ENCODE measurements around the gene GNPTAB. TPM values are rescaled to one million over a fixed set of nuclear protein-coding genes. Genes with fewer than 3 reads are reported as not detected.
"Not testable (repeated sequence)": the region's sequence is repeated elsewhere in the genome, so short reads cannot be mapped to it uniquely, and the experiment has no call there.

GNPTAB gene
- total RNA-seq, 4 donors from 2014 or later: 24.3 to 45.9 (median 32.6) TPM

DNA sequence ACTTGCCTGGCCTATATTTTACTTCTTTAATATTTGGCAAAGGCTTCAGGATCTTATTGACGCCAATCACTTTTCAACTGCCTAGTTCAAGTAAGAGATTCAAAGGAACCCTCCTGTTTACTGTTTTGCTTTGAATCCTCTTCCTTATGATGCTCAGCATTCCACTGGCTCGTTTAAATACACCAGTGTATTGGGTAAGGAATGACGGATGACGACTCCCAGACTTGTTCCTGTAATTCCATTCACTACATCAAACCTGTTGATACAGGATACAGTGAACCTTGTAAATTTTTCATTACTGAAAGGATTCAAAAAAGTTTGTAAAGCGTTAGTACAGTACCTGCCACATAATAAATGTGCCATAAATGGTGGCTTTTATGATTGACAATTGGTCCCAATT lies 89.8 kb downstream of the GNPTAB start:
- WGBS, 2 donors: 53 to 62% methylated on average over 5 of the region's 5 CpGs
- H3K4me3 ChIP-seq (ENCODE audit: low read depth, poor library complexity, severe bottlenecking): no peak overlapping the region
- intact Hi-C loops (cut with DNase I; ENCODE audit: low total_unique reads): no loop called here
- TF ChIP-seq POLR2A (IDR thresholded peaks at IDR 0.05) (no peak), CTCF (IDR thresholded peaks at IDR 0.05) (no peak)
- no peak for DNase-seq (ENCODE audit: low spot score in 2 of 2)

DNA sequence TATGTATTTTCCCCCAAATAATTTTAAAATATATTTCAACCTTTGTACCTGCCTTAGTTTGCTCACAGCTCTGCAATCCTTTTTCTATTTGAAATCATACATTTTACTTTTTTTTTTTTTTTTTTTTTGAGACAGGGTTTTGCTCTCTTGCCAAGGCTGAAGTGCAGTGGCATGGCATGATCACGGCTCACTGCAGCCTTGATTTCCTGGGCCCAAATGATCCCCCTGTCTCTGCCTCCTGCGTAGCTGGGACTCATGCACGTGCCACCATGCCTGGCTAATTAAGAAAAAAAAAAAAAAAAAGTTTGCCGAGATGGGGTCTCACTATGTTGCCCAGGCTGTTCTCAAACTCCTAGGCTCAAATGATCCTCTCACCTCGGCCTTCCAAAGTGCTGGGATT lies 90.2 kb downstream of the GNPTAB start:
- no peak overlapping the region for H3K4me3 ChIP-seq (ENCODE audit: low read depth, poor library complexity, severe bottlenecking)
- WGBS, 2 donors: 74 to 81% methylated on average over 5 of the region's 5 CpGs
- intact Hi-C loops (cut with DNase I; ENCODE audit: low total_unique reads): no loop called here
- TF ChIP-seq CTCF (IDR thresholded peaks at IDR 0.05): no peak
- no peak for TF ChIP-seq POLR2A (IDR thresholded peaks at IDR 0.05)
- DNase-seq (ENCODE audit: low spot score in 2 of 2): no peak

DNA sequence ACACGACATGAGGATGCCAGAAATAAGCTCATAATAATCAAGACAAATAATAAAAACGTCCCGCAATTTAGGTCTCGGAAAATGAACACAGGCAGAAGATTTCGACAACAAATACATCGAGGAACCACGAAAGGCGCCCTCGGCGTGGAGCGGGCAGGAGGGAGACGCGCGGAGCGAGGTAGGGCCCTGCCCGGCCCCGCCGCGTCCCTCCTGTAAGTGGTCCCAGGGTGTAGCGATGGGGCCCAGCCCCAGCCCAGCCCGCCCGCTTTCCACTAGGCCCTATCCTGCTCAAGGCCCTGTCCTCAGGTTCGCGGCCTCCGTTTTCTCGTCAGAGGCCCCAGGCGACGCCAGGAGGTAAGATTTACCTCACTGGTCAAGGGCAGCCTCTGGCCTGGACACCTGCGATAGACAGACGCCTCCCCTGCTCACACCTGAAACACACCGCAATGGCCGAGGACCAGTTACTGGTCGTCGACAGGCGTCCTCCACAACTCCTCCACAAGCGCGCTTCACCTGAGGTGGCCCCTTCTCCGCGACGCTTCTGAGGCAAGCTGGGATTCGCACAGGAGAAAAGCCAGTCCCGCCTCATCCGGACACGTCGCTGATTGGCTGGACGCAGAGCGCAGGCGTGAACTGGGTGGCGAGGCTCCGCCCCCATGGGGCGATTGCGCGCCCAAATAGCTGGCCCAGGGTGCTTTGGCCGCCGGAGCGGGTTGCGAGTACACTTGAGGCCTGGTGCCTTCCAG lies 91.7 kb downstream of the GNPTAB start, which contains the start of gene SYCP3:
SYCP3 (minus strand) TSS at position 543 of the 746 bp plus-strand sequence. CDS start 1,527 bp downstream, outside the sequence.
- WGBS, 2 donors: 97% methylated on average over 57 of the region's 57 CpGs
- no peak within 1 kb of the TSS for H3K4me3 ChIP-seq (ENCODE audit: low read depth, poor library complexity, severe bottlenecking)
- TF ChIP-seq POLR2A (IDR thresholded peaks at IDR 0.05): no peak
- TF ChIP-seq CTCF (IDR thresholded peaks at IDR 0.05): no peak
- intact Hi-C loops (cut with DNase I; ENCODE audit: low total_unique reads): no loop called here
- DNase-seq (ENCODE audit: low spot score in 2 of 2): no peak

GRCh38 chr12:101737476-101737875 lies 93.3 kb downstream of the GNPTAB start:
- H3K4me3 ChIP-seq (ENCODE audit: low read depth, poor library complexity, severe bottlenecking): no peak overlapping the region
- DNase-seq (ENCODE audit: low spot score in 2 of 2): no peak
- WGBS, 2 donors: 91 to 93% methylated on average over 6 of the region's 6 CpGs
- TF ChIP-seq POLR2A (IDR thresholded peaks at IDR 0.05) (no peak), CTCF (IDR thresholded peaks at IDR 0.05) (no peak)
- intact Hi-C loops (cut with DNase I; ENCODE audit: low total_unique reads): no loop called here

GRCh38 chr12:101734482-101734881 lies 96.3 kb downstream of the GNPTAB start:
- H3K4me3 ChIP-seq (ENCODE audit: low read depth, poor library complexity, severe bottlenecking); intact Hi-C loops (cut with DNase I; ENCODE audit: low total_unique reads); DNase-seq (ENCODE audit: low spot score in 2 of 2): not testable (repeated sequence)
- 92 to 94% methylated on average over 5 of the region's 5 CpGs for WGBS, 2 donors

DNA sequence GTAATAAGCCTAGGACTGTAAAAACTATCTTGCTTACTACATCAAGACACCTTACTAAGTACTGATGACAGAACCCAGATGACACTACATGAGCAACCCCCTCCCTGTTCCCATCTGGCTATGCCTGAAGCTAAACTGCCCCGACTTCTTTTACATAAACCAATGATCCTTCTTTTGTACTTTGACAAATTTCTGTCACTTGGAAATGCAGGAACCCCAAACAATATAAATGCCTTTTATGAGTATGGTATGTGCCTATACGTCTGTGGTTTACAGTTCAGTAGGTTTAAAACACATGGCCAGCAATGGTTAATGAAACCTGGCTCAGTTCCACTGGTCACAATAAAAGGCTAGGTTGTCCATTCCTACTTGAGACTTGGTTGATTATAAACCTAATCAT lies 97.6 kb downstream of the GNPTAB start:
- intact Hi-C loops (cut with DNase I; ENCODE audit: low total_unique reads): no loop called here
- no peak overlapping the region for H3K4me3 ChIP-seq (ENCODE audit: low read depth, poor library complexity, severe bottlenecking)
- 65 to 77% methylated on average over 2 of the region's 2 CpGs for WGBS, 2 donors
- DNase-seq (ENCODE audit: low spot score in 2 of 2): no peak
- TF ChIP-seq CTCF (IDR thresholded peaks at IDR 0.05) (no peak), POLR2A (IDR thresholded peaks at IDR 0.05) (no peak)
